Measurements from ENCODE around the gene CCDC154.

GRCh38 chr16:1466054-1466453, 21.7 kb upstream of the CCDC154 start:
- TF ChIP-seq PRDM10 (tag by site-specific recombination; IDR thresholded peaks at IDR 0.05) (no peak), KLF17 (tag by site-specific recombination; IDR thresholded peaks at IDR 0.05) (no peak), CTCF (tag by site-specific recombination; IDR thresholded peaks at IDR 0.05) (no peak), SALL2 (tag by site-specific recombination; IDR thresholded peaks at IDR 0.05; ENCODE audit: borderline replicate concordance) (no peak), ZBTB17 (tag by site-specific recombination; IDR thresholded peaks at IDR 0.05) (no peak), ZNF146 (tag by site-specific recombination; IDR thresholded peaks at IDR 0.05) (no peak), ZNF518A (tag by site-specific recombination; conservative IDR thresholded peaks at IDR 0.05; ENCODE audit: low read depth) (no peak), ZNF324 (tag by site-specific recombination; IDR thresholded peaks at IDR 0.05) (no peak)

All from HEK293 (cell line).